HG03432 (cell line): ENCODE data around the gene ATP6V0A1.
"Not testable (repeated sequence)": the region's sequence is repeated elsewhere in the genome, so short reads cannot be mapped to it uniquely, and the experiment has no call there.

Source experiments
- ATAC-seq: cut with Tn5 transposase; IDR thresholded peaks from one replicate; pipeline ENCODE4 v1.9.1; 2021; ENCODE audit warnings: mild to moderate bottlenecking, moderate library complexity; ENCODE audit not compliant: unreplicated experiment

ATP6V0A1 gene

DNA sequence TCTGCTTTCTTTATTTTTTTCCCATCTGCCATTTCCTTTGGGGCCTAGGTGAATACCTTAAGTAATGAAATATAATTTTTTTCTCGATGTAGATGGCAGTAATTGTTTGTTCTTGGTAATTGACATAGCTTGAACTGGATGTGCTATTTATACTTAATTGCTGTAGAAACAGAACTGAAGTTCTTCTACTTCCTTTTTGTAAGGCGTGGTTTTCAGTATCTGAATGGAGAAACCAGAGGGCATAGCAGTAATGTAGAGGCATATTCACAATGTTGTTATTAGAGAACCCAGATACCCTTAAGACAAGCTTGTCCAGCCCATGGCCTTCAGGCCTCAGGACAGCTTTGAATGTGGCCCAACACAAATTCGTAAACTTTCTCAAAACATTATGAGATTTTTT lies 16.4 kb downstream of the ATP6V0A1 start:
- no peak for ATAC-seq

DNA sequence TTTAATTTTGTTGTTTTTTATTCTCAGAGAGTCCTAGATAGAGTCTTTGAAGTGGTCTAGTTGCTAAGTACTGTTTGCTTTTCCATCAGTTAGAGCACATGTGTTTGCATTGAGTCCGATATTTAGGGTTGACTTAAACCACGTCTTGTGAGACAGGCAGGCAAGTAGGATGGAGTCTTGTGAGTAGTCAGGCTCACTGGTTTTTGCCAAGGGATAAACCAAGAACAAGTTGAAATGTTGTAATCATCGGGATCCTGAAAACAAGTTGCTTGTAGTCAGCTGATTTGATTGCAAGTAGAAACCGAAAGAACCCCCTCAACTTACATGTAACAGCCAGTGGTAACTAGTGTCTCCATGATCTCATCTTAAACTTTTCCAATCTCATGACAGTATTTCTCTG lies 17.2 kb downstream of the ATP6V0A1 start:
- ATAC-seq = no peak

DNA sequence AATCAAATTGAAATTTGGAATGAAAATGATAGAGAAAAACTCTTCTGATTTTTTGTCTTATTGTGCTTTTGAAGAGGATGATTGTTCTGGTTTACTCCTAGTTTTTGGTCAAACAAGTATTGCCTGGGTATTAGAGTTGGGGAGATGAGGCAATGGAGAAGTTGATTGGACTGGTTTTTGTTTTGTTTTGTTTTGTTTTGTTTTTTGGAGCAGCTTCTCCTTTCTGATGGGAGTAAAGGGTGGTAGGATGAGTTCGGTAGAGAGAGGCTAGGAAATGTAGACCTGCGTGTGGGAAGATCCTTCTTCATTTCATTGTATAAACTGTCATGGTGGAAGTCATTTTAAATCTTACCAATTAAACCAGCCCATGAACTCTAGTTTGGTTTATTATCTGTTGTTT lies 17.7 kb downstream of the ATP6V0A1 start:
- ATAC-seq = no peak

- ATAC-seq = no peak
These were observed 18.5 kb downstream of the ATP6V0A1 start for GRCh38 chr17:42477173-42477572.

GRCh38 chr17:42477824-42478223 lies 19.1 kb downstream of the ATP6V0A1 start:
- ATAC-seq = not testable (repeated sequence)

GRCh38 chr17:42484304-42484703 lies 25.6 kb downstream of the ATP6V0A1 start:
- no peak for ATAC-seq

GRCh38 chr17:42485680-42486079 lies 27.0 kb downstream of the ATP6V0A1 start:
- ATAC-seq = no peak

GRCh38 chr17:42488032-42488431 lies 29.4 kb downstream of the ATP6V0A1 start:
- no peak for ATAC-seq

GRCh38 chr17:42493319-42493718 lies 34.6 kb downstream of the ATP6V0A1 start:
- ATAC-seq = no peak

GRCh38 chr17:42494673-42495072 lies 36.0 kb downstream of the ATP6V0A1 start:
- no peak for ATAC-seq

- ATAC-seq = no peak
These were observed 40.1 kb downstream of the ATP6V0A1 start for GRCh38 chr17:42498828-42499227.

DNA sequence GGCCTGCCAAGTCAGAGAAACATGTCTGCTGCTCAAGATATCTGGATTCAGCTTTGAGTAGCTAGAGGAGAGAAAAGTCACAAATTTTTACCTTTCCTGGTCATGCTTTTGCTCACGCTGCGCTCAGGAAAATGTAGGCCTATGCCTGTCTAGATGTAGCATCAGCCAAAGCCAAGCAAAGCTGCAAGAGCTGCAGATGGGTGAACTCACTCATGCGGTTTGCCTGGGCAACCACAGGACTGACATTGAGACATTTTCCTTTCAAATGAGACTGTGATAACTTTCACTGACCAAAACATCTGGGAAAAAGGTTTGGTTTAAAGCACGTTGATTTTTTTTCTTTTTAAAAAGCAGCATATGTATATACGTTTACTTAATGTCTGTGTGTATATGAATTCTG lies 43.4 kb downstream of the ATP6V0A1 start:
- no peak for ATAC-seq

GRCh38 chr17:42502926-42503325 lies 44.2 kb downstream of the ATP6V0A1 start:
- ATAC-seq = no peak

DNA sequence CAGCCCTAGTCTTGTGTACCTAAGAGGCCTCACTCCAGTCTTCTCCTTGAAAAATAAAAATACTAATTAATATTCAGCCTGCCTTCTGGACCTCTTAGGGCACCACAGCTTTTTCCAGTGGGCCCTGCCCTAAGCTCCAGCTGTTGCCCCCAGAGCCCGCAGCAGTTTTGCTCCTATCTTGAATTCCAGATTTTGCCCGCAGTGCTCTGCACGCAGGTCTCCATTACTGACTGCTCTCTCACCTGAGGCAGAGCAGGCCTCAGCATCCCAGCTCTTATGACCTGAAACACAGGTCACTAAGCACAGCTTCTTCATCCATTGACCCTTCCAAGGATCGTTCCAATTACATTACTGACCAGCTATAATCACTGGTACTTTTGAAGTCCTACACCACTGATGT lies 49.0 kb downstream of the ATP6V0A1 start:
- ATAC-seq = no peak

GRCh38 chr17:42508426-42509165 lies 49.9 kb downstream of the ATP6V0A1 start:
- no peak for ATAC-seq

DNA sequence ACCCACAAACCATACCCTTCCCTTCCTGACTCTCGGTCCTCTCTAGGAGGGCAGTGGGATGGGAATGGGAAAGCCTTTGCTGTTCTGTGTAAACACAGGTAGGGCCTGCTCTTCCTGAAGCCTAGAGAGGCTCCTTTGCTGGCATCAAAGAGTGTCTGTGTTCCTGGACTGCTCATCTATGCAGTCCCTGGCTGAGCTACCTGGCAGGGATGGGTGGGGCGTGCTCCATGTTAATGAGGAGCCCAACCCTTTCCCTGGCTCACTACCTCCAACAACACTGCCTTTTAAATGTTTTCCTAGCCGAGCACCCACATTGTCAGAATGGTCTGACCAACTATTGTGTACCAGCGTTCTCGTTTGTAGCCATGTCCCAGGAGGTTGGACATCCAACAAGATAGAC lies 50.7 kb downstream of the ATP6V0A1 start:
- no peak for ATAC-seq

DNA sequence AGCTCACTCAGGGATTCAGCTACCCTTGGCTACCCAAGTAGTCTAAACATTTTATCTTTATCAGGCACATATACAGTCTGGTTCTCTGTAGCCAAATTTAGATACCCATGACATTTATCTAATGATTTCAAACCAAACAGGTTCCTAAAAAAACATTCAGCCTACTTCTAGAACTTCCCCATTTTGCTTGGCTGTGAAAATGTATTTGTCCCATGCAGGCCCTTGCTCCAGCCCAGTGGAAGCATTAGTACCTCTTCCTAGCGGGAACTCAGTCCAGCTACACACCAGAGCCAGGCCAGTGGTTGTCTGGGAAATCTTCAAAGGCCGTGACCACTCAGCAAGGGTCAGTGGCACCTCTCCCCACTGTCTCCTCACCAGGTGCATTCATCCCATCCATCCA lies 51.2 kb downstream of the ATP6V0A1 start:
- ATAC-seq = no peak

DNA sequence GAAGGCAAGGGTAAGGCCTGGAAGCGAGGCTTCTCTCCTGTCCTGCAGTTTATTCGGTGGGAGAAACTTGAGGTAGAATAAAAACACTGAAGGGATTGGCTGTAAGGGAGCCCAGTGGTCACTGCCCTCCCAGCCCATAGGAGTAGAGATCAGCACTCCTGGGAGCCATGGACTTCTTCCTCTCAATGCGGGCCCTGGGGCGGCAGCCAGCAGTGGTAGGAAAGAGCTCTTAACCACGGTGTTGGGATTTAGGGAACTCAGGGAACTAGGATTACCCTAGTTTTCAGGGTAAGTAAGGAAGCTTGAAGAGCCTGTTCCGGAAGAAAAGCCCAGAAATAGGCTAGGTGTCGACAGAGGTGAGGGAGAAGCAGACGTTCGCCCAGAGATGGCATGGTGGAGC lies 53.6 kb downstream of the ATP6V0A1 start:
- no peak for ATAC-seq

GRCh38 chr17:42512733-42513251 lies 54.1 kb downstream of the ATP6V0A1 start:
- no peak for ATAC-seq

GRCh38 chr17:42513686-42514085 lies 55.0 kb downstream of the ATP6V0A1 start:
- ATAC-seq = no peak

DNA sequence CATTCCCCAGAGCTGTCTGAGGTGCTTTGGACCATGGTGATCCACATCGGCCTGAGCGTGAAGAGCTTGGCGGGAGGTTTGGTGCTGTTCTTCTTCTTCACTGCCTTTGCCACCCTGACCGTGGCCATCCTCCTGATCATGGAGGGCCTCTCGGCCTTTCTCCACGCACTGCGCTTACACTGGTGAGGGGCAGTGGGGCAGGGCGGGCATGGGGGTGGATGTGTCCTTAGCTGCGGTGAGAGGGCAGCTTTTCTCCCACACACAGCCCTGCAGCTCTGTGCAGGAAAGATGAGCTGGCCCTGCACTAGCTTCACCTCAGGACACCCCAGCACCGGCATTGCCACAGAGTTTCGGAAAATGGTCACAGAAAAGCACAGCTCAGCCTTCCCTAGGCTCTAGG lies 55.6 kb downstream of the ATP6V0A1 start:
- no peak for ATAC-seq

- ATAC-seq = no peak
These were observed 56.2 kb downstream of the ATP6V0A1 start for GRCh38 chr17:42514867-42515266.

DNA sequence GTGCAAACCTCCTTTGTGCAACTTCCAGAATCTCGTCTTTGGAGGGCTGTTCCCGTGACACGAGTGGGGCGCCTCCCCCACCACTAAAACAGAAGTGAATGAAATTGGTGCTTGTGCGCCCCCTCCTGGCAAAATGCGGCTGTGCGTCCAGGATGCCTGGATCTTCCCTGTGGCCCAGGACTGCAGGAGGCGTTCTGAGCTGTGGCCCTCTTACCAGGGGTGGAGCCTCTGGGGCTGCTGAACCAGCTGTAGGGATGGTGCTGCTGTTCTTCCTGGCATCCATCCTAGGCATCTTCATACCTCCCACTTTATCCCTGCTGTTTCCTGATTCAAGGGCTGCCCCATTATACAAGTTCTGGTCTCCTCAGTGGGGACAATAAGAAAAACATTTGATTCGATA lies 58.8 kb downstream of the ATP6V0A1 start:
- no peak for ATAC-seq
